GM23338 (cell line): ENCODE results near the gene MAS1L. TPM values are rescaled to one million over a fixed set of nuclear protein-coding genes. Genes with fewer than 3 reads are reported as not detected.

ENCODE experiments used
- ATAC-seq: fragments of 200-7000 bp; cut with Tn5 transposase; 3 replicates; pipeline ENCODE4 v1.9.1; 2020
- DNase-seq: peaks from one replicate; pipeline ENCODE4 v3.0.0-alpha.2; 2015; ENCODE audit warnings: low spot score
- H2AFZ ChIP-seq: fragments of 200-600 bp; sonication (generic); 2 replicates; pipeline ENCODE4 v1.8.0; 2016; ENCODE audit warnings: antibody characterized with exemption, mild to moderate bottlenecking, moderate library complexity
- H3F3A ChIP-seq: fragments of 200-600 bp; sonication (generic); replicated peaks from 2 replicates; pipeline ENCODE4 v1.8.0; 2017; ENCODE audit warnings: antibody characterized with exemption, mixed run types, low read depth
- H3K27ac ChIP-seq: fragments of 200-600 bp; sonication (generic); 2 replicates; pipeline ENCODE4 v1.6.1; 2016; ENCODE audit warnings: low read depth
- H3K27me3 ChIP-seq: fragments of 200-600 bp; sonication (generic); 2 replicates; pipeline ENCODE4 v1.8.0; 2016; ENCODE audit warnings: mild to moderate bottlenecking, mixed run types, moderate library complexity; ENCODE audit not compliant: insufficient read depth
- H3K36me3 ChIP-seq: fragments of 200-600 bp; sonication (generic); 2 replicates; pipeline ENCODE4 v1.8.0; 2016; ENCODE audit warnings: mild to moderate bottlenecking; ENCODE audit not compliant: insufficient read depth
- H3K4me1 ChIP-seq: fragments of 200-600 bp; sonication (generic); 2 replicates; pipeline ENCODE4 v1.8.0; 2016; ENCODE audit warnings: mild to moderate bottlenecking, moderate library complexity; ENCODE audit not compliant: insufficient read depth
- H3K4me2 ChIP-seq: fragments of 200-600 bp; sonication (generic); 2 replicates; pipeline ENCODE4 v1.7.1; 2017; ENCODE audit warnings: mixed run types
- H3K4me3 ChIP-seq: fragments of 200-600 bp; sonication (generic); 2 replicates; pipeline ENCODE4 v1.6.1; 2016; ENCODE audit warnings: mixed run types
- H3K79me2 ChIP-seq: fragments of 200-600 bp; sonication (generic); replicated peaks from 2 replicates; pipeline ENCODE4 v1.8.0; 2017; ENCODE audit warnings: mild to moderate bottlenecking; ENCODE audit not compliant: insufficient read depth
- H3K9me2 ChIP-seq: fragments of 200-600 bp; sonication (generic); 2 replicates; pipeline ENCODE4 v1.8.0; 2017; ENCODE audit not compliant: insufficient read depth
- H4K20me1 ChIP-seq: fragments of 200-600 bp; sonication (generic); replicated peaks from 2 replicates; pipeline ENCODE4 v1.8.0; 2017; ENCODE audit warnings: mild to moderate bottlenecking; ENCODE audit not compliant: insufficient read depth
- H3K27ac Mint-ChIP-seq: 2 replicates; pipeline ENCODE4 v1.8.0; 2020; ENCODE audit warnings: inconsistent platforms, mild to moderate bottlenecking, moderate library complexity, mixed read lengths
- H3K27me3 Mint-ChIP-seq: 3 replicates; pipeline ENCODE4 v1.8.0; 2022; ENCODE audit warnings: low read depth, mild to moderate bottlenecking, moderate library complexity, mixed read lengths, inconsistent platforms; ENCODE audit not compliant: insufficient read depth, poor library complexity
- H3K36me3 Mint-ChIP-seq: 3 replicates; pipeline ENCODE4 v1.8.0; 2021; ENCODE audit warnings: low read depth, mild to moderate bottlenecking, inconsistent platforms, moderate library complexity, mixed read lengths
- H3K4me1 Mint-ChIP-seq: 3 replicates; pipeline ENCODE4 v1.8.0; 2020; ENCODE audit warnings: mild to moderate bottlenecking, inconsistent platforms, mixed read lengths
- H3K4me3 Mint-ChIP-seq: 3 replicates; pipeline ENCODE4 v1.8.0; 2021; ENCODE audit warnings: moderate library complexity, mild to moderate bottlenecking, inconsistent platforms, mixed read lengths
- H3K9me3 Mint-ChIP-seq: 3 replicates; pipeline ENCODE4 v1.8.0; 2020; ENCODE audit warnings: moderate library complexity, mild to moderate bottlenecking, inconsistent platforms, mixed read lengths
- CREB1 ChIP-seq: fragments of 250-450 bp; sonication (Bioruptor Pico); IDR thresholded peaks from 2 replicates; pipeline ENCODE4 v1.5.0; 2020; ENCODE audit warnings: low read depth, mild to moderate bottlenecking, moderate library complexity
- EZH2 ChIP-seq: fragments of 200-600 bp; sonication (generic); IDR thresholded peaks from one replicate; pipeline ENCODE4 v1.8.0; 2017; ENCODE audit warnings: antibody characterized with exemption, mild to moderate bottlenecking, low read depth; ENCODE audit not compliant: unreplicated experiment
- EZH2phosphoT487 ChIP-seq: fragments of 200-600 bp; sonication (generic); IDR thresholded peaks from one replicate; pipeline ENCODE4 v1.8.1; 2018; ENCODE audit warnings: antibody characterized with exemption; ENCODE audit not compliant: unreplicated experiment
- JUNB ChIP-seq: IDR thresholded peaks from one replicate; pipeline ENCODE4 v1.6.1; 2016; ENCODE audit warnings: antibody characterized with exemption; ENCODE audit not compliant: unreplicated experiment
- STAT1 ChIP-seq: IDR thresholded peaks from one replicate; pipeline ENCODE4 v1.6.1; 2016; ENCODE audit warnings: antibody characterized with exemption; ENCODE audit not compliant: unreplicated experiment
- ZNF331 ChIP-seq: fragments of 250-450 bp; sonication (Bioruptor Pico); IDR thresholded peaks from 2 replicates; pipeline ENCODE4 v1.5.0; 2020; ENCODE audit warnings: low read depth, mild to moderate bottlenecking, moderate library complexity
- long read RNA-seq: library from polyadenylated mRNA; unstranded; transcript quantifications from one replicate; pipeline ENCODE4 v2.0.0, GENCODE V29; 2020; ENCODE audit not compliant: unreplicated experiment
- polyA plus RNA-seq: library from polyadenylated mRNA; unstranded; fragments of >200 nt; fragmentation: Nextera tagmentation; extraction: Ambion mirVana; gene quantifications from 2 replicates; pipeline ENCODE4 v1.2.1, GENCODE V29; 2016
- total RNA-seq: library from RNA; depleted of rRNA; stranded (reverse); fragments of >200 nt; shearing (Covaris generic); gene quantifications from 2 replicates; pipeline ENCODE4 v1.2.3, GENCODE V29; 2014; rRNA removed
- TF ChIP-seq, protein P1 (sequence below): fragments of 250-450 bp; sonication (Bioruptor Pico); IDR thresholded peaks from 2 replicates; pipeline ENCODE4 v1.5.0; 2020; ENCODE audit warnings: mild to moderate bottlenecking, moderate library complexity
- TF ChIP-seq, protein P2 (sequence below): IDR thresholded peaks from 2 replicates; pipeline ENCODE4 v1.6.1; 2016; ENCODE audit warnings: antibody characterized with exemption
- TF ChIP-seq, protein P3 (sequence below), 2 experiments: fragments of 200-600 bp in 1 of 2; sonication (generic) in 1 of 2; conservative IDR thresholded peaks; 2 replicates each; pipeline versions ENCODE4 v1.5.1 to v1.6.1; 2016 to 2017; ENCODE audit warnings: antibody characterized with exemption in 2 of 2, low read depth in 2 of 2, mild to moderate bottlenecking in 2 of 2, moderate library complexity in 1 of 2

MAS1L gene, protein sequence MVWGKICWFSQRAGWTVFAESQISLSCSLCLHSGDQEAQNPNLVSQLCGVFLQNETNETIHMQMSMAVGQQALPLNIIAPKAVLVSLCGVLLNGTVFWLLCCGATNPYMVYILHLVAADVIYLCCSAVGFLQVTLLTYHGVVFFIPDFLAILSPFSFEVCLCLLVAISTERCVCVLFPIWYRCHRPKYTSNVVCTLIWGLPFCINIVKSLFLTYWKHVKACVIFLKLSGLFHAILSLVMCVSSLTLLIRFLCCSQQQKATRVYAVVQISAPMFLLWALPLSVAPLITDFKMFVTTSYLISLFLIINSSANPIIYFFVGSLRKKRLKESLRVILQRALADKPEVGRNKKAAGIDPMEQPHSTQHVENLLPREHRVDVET
- total RNA-seq (not detected in 2 replicates), polyA plus RNA-seq (not detected in 2 replicates)
- long read RNA-seq: 0 reads

DNA sequence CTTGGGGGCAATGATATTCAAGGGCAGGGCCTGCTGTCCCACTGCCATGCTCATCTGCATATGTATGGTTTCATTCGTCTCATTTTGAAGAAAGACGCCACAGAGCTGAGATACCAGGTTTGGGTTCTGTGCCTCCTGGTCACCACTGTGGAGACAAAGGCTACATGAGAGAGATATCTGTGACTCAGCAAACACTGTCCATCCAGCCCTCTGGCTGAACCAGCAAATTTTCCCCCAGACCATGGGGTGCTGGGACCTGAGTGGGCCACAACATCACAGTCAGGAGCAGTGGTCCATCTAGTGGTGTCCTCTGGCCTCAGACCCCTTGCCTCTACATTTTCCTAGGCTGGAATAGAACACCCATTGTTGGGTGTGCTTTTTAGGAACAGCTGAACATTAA is at the start of gene MAS1L:
MAS1L (minus strand) TSS at position 297 of the 400 bp plus-strand sequence; CDS start at position 243, 54 bp downstream.
- H3K27me3 ChIP-seq: no peaks in the 10 kb centered on the region
- peaks cover 5% of the 10 kb centered on the region for H3K27me3 Mint-ChIP-seq
- no peak for DNase-seq
- H3K36me3 Mint-ChIP-seq: no peaks in the 10 kb centered on the region
- no peak within 1 kb of the TSS for H3K4me2 ChIP-seq
- H3K79me2 ChIP-seq: no peaks in the 10 kb centered on the region
- H3K4me3 Mint-ChIP-seq: no peak within 1 kb of the TSS
- H3F3A ChIP-seq: no peaks in the 10 kb centered on the region
- no peak for TF ChIP-seq STAT1
- TF ChIP-seq EZH2: no peak
- TF ChIP-seq ZNF331 (CRISPR knock-in tag): no peak
- TF ChIP-seq, protein P1, sequence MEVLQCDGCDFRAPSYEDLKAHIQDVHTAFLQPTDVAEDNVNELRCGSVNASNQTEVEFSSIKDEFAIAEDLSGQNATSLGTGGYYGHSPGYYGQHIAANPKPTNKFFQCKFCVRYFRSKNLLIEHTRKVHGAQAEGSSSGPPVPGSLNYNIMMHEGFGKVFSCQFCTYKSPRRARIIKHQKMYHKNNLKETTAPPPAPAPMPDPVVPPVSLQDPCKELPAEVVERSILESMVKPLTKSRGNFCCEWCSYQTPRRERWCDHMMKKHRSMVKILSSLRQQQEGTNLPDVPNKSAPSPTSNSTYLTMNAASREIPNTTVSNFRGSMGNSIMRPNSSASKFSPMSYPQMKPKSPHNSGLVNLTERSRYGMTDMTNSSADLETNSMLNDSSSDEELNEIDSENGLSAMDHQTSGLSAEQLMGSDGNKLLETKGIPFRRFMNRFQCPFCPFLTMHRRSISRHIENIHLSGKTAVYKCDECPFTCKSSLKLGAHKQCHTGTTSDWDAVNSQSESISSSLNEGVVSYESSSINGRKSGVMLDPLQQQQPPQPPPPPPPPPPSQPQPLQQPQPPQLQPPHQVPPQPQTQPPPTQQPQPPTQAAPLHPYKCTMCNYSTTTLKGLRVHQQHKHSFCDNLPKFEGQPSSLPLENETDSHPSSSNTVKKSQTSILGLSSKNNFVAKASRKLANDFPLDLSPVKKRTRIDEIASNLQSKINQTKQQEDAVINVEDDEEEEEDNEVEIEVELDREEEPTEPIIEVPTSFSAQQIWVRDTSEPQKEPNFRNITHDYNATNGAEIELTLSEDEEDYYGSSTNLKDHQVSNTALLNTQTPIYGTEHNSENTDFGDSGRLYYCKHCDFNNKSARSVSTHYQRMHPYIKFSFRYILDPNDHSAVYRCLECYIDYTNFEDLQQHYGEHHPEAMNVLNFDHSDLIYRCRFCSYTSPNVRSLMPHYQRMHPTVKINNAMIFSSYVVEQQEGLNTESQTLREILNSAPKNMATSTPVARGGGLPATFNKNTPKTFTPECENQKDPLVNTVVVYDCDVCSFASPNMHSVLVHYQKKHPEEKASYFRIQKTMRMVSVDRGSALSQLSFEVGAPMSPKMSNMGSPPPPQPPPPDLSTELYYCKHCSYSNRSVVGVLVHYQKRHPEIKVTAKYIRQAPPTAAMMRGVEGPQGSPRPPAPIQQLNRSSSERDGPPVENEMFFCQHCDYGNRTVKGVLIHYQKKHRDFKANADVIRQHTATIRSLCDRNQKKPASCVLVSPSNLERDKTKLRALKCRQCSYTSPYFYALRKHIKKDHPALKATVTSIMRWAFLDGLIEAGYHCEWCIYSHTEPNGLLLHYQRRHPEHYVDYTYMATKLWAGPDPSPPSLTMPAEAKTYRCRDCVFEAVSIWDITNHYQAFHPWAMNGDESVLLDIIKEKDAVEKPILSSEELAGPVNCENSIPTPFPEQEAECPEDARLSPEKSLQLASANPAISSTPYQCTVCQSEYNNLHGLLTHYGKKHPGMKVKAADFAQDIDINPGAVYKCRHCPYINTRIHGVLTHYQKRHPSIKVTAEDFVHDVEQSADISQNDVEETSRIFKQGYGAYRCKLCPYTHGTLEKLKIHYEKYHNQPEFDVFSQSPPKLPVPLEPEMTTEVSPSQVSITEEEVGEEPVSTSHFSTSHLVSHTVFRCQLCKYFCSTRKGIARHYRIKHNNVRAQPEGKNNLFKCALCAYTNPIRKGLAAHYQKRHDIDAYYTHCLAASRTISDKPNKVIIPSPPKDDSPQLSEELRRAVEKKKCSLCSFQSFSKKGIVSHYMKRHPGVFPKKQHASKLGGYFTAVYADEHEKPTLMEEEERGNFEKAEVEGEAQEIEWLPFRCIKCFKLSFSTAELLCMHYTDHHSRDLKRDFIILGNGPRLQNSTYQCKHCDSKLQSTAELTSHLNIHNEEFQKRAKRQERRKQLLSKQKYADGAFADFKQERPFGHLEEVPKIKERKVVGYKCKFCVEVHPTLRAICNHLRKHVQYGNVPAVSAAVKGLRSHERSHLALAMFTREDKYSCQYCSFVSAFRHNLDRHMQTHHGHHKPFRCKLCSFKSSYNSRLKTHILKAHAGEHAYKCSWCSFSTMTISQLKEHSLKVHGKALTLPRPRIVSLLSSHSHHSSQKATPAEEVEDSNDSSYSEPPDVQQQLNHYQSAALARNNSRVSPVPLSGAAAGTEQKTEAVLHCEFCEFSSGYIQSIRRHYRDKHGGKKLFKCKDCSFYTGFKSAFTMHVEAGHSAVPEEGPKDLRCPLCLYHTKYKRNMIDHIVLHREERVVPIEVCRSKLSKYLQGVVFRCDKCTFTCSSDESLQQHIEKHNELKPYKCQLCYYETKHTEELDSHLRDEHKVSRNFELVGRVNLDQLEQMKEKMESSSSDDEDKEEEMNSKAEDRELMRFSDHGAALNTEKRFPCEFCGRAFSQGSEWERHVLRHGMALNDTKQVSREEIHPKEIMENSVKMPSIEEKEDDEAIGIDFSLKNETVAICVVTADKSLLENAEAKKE (CRISPR knock-in tag): no peak
- no peak for TF ChIP-seq EZH2phosphoT487
- TF ChIP-seq, protein P2, sequence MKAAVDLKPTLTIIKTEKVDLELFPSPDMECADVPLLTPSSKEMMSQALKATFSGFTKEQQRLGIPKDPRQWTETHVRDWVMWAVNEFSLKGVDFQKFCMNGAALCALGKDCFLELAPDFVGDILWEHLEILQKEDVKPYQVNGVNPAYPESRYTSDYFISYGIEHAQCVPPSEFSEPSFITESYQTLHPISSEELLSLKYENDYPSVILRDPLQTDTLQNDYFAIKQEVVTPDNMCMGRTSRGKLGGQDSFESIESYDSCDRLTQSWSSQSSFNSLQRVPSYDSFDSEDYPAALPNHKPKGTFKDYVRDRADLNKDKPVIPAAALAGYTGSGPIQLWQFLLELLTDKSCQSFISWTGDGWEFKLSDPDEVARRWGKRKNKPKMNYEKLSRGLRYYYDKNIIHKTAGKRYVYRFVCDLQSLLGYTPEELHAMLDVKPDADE: no peak
- no peak for TF ChIP-seq JUNB
- TF ChIP-seq, protein P3, sequence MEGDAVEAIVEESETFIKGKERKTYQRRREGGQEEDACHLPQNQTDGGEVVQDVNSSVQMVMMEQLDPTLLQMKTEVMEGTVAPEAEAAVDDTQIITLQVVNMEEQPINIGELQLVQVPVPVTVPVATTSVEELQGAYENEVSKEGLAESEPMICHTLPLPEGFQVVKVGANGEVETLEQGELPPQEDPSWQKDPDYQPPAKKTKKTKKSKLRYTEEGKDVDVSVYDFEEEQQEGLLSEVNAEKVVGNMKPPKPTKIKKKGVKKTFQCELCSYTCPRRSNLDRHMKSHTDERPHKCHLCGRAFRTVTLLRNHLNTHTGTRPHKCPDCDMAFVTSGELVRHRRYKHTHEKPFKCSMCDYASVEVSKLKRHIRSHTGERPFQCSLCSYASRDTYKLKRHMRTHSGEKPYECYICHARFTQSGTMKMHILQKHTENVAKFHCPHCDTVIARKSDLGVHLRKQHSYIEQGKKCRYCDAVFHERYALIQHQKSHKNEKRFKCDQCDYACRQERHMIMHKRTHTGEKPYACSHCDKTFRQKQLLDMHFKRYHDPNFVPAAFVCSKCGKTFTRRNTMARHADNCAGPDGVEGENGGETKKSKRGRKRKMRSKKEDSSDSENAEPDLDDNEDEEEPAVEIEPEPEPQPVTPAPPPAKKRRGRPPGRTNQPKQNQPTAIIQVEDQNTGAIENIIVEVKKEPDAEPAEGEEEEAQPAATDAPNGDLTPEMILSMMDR (conservative IDR thresholded peaks at IDR 0.05; ENCODE audit: low read depth in 2 of 2): no peak; a peak in 1 of 4 replicates
- no peak for TF ChIP-seq CREB1
- H3K27ac ChIP-seq: no peak within 1 kb of the TSS
- no peaks in the 10 kb centered on the region for H3K9me3 Mint-ChIP-seq
- no peaks in the 10 kb centered on the region for H3K4me1 Mint-ChIP-seq
- H3K4me1 ChIP-seq: no peaks in the 10 kb centered on the region
- peaks cover 22% of the 10 kb centered on the region for H3K9me2 ChIP-seq
- H3K27ac Mint-ChIP-seq: no peak within 1 kb of the TSS
- H3K4me3 ChIP-seq: no peak within 1 kb of the TSS
- H3K36me3 ChIP-seq: no peaks in the 10 kb centered on the region
- H4K20me1 ChIP-seq: no peaks in the 10 kb centered on the region
- ATAC-seq: no peak
- no peak within 1 kb of the TSS for H2AFZ ChIP-seq
